DND-41 (cell line): ENCODE results near the gene CD200.

Experiments
- ATAC-seq: fragments of 200-7000 bp; cut with Tn5 transposase; 3 replicates; pipeline ENCODE4 v1.9.1; 2021; ENCODE audit warnings: low read depth; ENCODE audit not compliant: insufficient read depth
- DNase-seq: peaks from one replicate; pipeline ENCODE4 v3.0.0-alpha.2; 2020
- H2AFZ ChIP-seq: 2 replicates; pipeline ENCODE4 v1.6.0; 2012; ENCODE audit warnings: low read depth, low read length
- H3K27ac ChIP-seq: 2 replicates; pipeline ENCODE4 v1.5.1; 2012; ENCODE audit warnings: low read length, inconsistent platforms
- H3K27me3 ChIP-seq: fragments of 200-600 bp; sonication (generic); 2 replicates; pipeline ENCODE4 v1.6.0; 2012; ENCODE audit warnings: low read length, mild to moderate bottlenecking, inconsistent platforms; ENCODE audit not compliant: insufficient read depth, poor library complexity
- H3K36me3 ChIP-seq: 2 replicates; pipeline ENCODE4 v1.5.1; 2012; ENCODE audit warnings: low read length, inconsistent platforms; ENCODE audit not compliant: insufficient read depth
- H3K4me1 ChIP-seq: 2 replicates; pipeline ENCODE4 v1.5.1; 2012; ENCODE audit warnings: mild to moderate bottlenecking, low read length; ENCODE audit not compliant: insufficient read depth
- H3K4me2 ChIP-seq: 2 replicates; pipeline ENCODE4 v1.6.0; 2012; ENCODE audit warnings: mild to moderate bottlenecking, moderate library complexity, low read length, inconsistent platforms; ENCODE audit not compliant: insufficient read depth
- H3K4me3 ChIP-seq, 2 experiments: fragments of 200-600 bp in 1 of 2; shearing (Covaris generic) in 1 of 2; 2 replicates each; pipeline ENCODE4 v1.5.1; 2012 to 2016; ENCODE audit warnings: inconsistent platforms in 2 of 2, low read length in 2 of 2, mild to moderate bottlenecking in 2 of 2, low read depth in 1 of 2, moderate library complexity in 1 of 2
- H3K79me2 ChIP-seq: 2 replicates; pipeline ENCODE4 v1.6.0; 2012; ENCODE audit warnings: low read length, inconsistent platforms; ENCODE audit not compliant: insufficient read depth
- H3K9ac ChIP-seq: 2 replicates; pipeline ENCODE4 v1.6.0; 2012; ENCODE audit warnings: low read depth, mild to moderate bottlenecking, inconsistent platforms, low read length, moderate library complexity
- H3K9me3 ChIP-seq: 2 replicates; pipeline ENCODE4 v1.5.1; 2012; ENCODE audit warnings: low read length, moderate library complexity, mild to moderate bottlenecking, inconsistent platforms; ENCODE audit not compliant: insufficient read depth, severe bottlenecking
- H4K20me1 ChIP-seq: 2 replicates; pipeline ENCODE4 v1.6.0; 2012; ENCODE audit warnings: low read length; ENCODE audit not compliant: insufficient read depth
- EZH2 ChIP-seq: IDR thresholded peaks from 3 replicates; pipeline ENCODE4 v1.6.1; 2012; ENCODE audit warnings: borderline replicate concordance, low read depth, mild to moderate bottlenecking, moderate library complexity, low read length, inconsistent platforms; ENCODE audit not compliant: severe bottlenecking
- TF ChIP-seq, protein P1 (sequence below): IDR thresholded peaks from 2 replicates; pipeline ENCODE4 v1.5.1; 2012; ENCODE audit warnings: borderline replicate concordance, low read length, moderate library complexity, mild to moderate bottlenecking; ENCODE audit not compliant: poor library complexity, severe bottlenecking; ENCODE audit errors: extremely low read depth

The CD200 gene

DNA sequence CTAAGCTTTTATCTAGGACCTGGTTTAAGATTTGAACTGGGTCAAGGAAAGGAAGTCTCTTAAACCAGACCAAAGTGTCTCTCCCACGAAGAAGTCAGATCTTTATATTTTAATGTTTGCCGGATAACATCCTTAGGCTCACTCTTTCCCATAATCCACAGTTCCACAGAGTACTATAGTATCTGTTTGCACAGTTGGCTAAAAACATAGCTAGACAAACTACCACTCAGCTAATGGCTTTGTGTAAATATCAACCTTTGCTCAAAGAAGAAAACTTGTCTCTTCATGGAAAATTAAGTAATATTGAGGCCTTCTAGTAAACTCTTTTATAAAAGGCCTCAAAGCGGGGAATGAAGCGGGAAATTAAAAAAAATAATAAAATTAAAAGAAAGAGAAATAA lies 25.4 kb upstream of the CD200 start:
- Histone ChIP-seq H3K27me3 (no peaks in the 10 kb centered on the region), H3K36me3 (no peaks in the 10 kb centered on the region), H4K20me1 (no peaks in the 10 kb centered on the region), H3K4me2 (no peak overlapping the region), H2AFZ (no peak overlapping the region), H3K9ac (no peak overlapping the region), H3K27ac (no peak overlapping the region), H3K4me1 (no peaks in the 10 kb centered on the region), H3K9me3 (no peaks in the 10 kb centered on the region), H3K4me3 (no peak overlapping the region), H3K79me2 (no peaks in the 10 kb centered on the region)
- no peak for ATAC-seq
- no peak for DNase-seq
- TF ChIP-seq, protein P1, sequence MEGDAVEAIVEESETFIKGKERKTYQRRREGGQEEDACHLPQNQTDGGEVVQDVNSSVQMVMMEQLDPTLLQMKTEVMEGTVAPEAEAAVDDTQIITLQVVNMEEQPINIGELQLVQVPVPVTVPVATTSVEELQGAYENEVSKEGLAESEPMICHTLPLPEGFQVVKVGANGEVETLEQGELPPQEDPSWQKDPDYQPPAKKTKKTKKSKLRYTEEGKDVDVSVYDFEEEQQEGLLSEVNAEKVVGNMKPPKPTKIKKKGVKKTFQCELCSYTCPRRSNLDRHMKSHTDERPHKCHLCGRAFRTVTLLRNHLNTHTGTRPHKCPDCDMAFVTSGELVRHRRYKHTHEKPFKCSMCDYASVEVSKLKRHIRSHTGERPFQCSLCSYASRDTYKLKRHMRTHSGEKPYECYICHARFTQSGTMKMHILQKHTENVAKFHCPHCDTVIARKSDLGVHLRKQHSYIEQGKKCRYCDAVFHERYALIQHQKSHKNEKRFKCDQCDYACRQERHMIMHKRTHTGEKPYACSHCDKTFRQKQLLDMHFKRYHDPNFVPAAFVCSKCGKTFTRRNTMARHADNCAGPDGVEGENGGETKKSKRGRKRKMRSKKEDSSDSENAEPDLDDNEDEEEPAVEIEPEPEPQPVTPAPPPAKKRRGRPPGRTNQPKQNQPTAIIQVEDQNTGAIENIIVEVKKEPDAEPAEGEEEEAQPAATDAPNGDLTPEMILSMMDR, result no peak

- no peaks in the 10 kb centered on the region for H4K20me1 ChIP-seq
- H3K79me2 ChIP-seq, result no peaks in the 10 kb centered on the region
- H2AFZ ChIP-seq, result no peak overlapping the region
- no peak overlapping the region for H3K27ac ChIP-seq
- ATAC-seq (no peak), DNase-seq (no peak)
- no peaks in the 10 kb centered on the region for H3K4me1 ChIP-seq
- H3K9me3 ChIP-seq, result no peaks in the 10 kb centered on the region
- no peak overlapping the region for H3K4me3 ChIP-seq
- TF ChIP-seq, protein P1, result no peak
- TF ChIP-seq EZH2, result no peak
- H3K9ac ChIP-seq, result no peak overlapping the region
- H3K27me3 ChIP-seq, result no peaks in the 10 kb centered on the region
- no peaks in the 10 kb centered on the region for H3K36me3 ChIP-seq
- H3K4me2 ChIP-seq, result no peak overlapping the region
Observed at GRCh38 chr3:112308151-112308911, 24.6 kb upstream of the CD200 start.

GRCh38 chr3:112314649-112315048 lies 18.3 kb upstream of the CD200 start:
- Histone ChIP-seq H3K4me2 (no peak overlapping the region), H3K27ac (no peak overlapping the region), H3K4me3 (no peak overlapping the region), H2AFZ (no peak overlapping the region), H3K79me2 (no peaks in the 10 kb centered on the region), H3K4me1 (no peaks in the 10 kb centered on the region), H3K27me3 (no peaks in the 10 kb centered on the region), H3K36me3 (no peaks in the 10 kb centered on the region), H3K9me3 (peaks cover 8% of the 10 kb centered on the region), H3K9ac (no peak overlapping the region), H4K20me1 (no peaks in the 10 kb centered on the region)
- ATAC-seq, result no peak
- DNase-seq, result no peak
- TF ChIP-seq EZH2, result no peak

GRCh38 chr3:112315791-112316190 lies 17.2 kb upstream of the CD200 start:
- Histone ChIP-seq H3K27me3 (no peaks in the 10 kb centered on the region), H2AFZ (no peak overlapping the region), H3K9me3 (peaks cover 8% of the 10 kb centered on the region), H3K4me3 (no peak overlapping the region), H3K27ac (no peak overlapping the region), H3K79me2 (no peaks in the 10 kb centered on the region), H3K36me3 (no peaks in the 10 kb centered on the region), H3K4me1 (no peaks in the 10 kb centered on the region), H3K4me2 (no peak overlapping the region), H4K20me1 (no peaks in the 10 kb centered on the region), H3K9ac (no peak overlapping the region)
- TF ChIP-seq, protein P1, result no peak
- TF ChIP-seq EZH2, result no peak
- DNase-seq (no peak), ATAC-seq (no peak)
